PFSK-1 (cell line): Measurements from ENCODE around the gene PLIN3.

Experiments
- POLR2AphosphoS5 ChIP-seq: IDR thresholded peaks from 2 replicates; pipeline ENCODE4 v1.6.1; 2012; ENCODE audit warnings: low read depth, mild to moderate bottlenecking, control low read depth, low read length, moderate library complexity
- REST ChIP-seq, 2 experiments: IDR thresholded peaks; 2 replicates each; pipeline versions ENCODE4 v1.6.1 to v1.8.0; 2011 to 2012; ENCODE audit warnings: low read depth in 2 of 2, low read length in 2 of 2, control low read depth in 1 of 2, inconsistent platforms in 1 of 2, mild to moderate bottlenecking in 1 of 2, moderate library complexity in 1 of 2; ENCODE audit not compliant: insufficient read depth in 1 of 2
- SIN3A ChIP-seq: IDR thresholded peaks from 2 replicates; pipeline ENCODE4 v1.6.1; 2012; ENCODE audit warnings: mild to moderate bottlenecking, low read length, moderate library complexity, borderline replicate concordance; ENCODE audit not compliant: insufficient read depth

DNA sequence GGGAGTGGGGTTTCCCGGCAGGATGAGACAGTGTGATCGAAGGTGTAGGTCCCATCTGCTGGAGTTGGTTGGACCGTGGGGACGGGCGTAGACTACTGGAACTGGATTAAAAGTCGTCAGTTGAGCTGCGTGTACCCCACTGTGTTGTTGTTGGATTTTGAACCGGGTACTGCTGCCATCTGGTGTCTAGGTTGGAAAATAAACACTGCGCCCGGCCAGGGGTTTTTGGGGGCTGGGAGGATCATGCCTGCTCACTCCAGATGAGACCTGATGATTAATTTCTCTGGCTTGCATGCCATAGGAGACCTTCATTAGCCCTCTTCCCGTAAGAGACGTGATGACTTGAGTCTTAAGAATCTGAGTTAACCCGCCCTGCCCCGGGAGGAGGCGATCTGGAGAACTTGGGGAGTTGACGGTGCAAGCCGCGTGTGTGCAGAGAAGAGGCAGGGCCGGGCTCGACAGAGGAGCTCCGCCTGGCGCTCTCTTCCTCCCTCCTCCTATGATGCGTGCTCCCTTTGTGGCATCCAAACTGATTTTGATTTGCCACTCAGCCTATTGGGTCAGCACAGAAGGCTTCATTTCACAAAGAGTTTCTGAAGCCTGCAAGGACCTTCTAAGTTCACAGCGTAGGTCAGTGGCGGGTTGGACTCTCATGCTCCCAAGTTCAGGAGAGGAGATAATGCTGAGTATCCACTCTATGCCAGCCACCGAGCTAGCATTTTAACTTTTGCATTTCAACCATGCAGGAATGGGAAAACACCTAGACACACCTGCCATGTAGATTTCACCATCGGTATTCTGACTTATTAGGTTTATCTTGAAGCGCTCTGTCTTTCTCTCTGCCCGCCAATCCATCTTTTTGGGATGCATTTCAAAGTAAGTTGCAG is 44.6 kb upstream of the PLIN3 start:
- TF ChIP-seq REST (IDR thresholded peaks at IDR 0.05; ENCODE audit: insufficient read depth in 1 of 2, low read depth in 2 of 2, low read length in 2 of 2): no peak
- TF ChIP-seq SIN3A: no peak; the same call in 1 of the 2 replicates
- TF ChIP-seq POLR2AphosphoS5: no peak; the same call in 1 of the 2 replicates
